IMR-90 (cell line): Measurements from ENCODE around the gene LIN7C. TPM values are rescaled to one million over a fixed set of nuclear protein-coding genes. Genes with fewer than 3 reads are reported as not detected.

Experiments
- ATAC-seq: fragments of 200-7000 bp; cut with Tn5 transposase; 2 replicates; pipeline ENCODE4 v1.9.1; 2020; ENCODE audit warnings: low read depth, mild to moderate bottlenecking, moderate library complexity
- BruUV-seq: library from RNA; stranded (reverse); fragments of 400-500 nt; replicated peaks from 2 replicates; lab custom pipeline; 2021; lab: Mats Ljungman, UMichigan
- CTCF ChIA-PET: fragments of 300-600 bp; formaldehyde crosslinking; extraction: SDS; loops from one replicate; lab custom pipeline; 2021; ENCODE audit warnings: antibody characterized with exemption; lab: Yijun Ruan, JAX
- POLR2A ChIA-PET: fragments of 300-600 bp; sonication (Branson Sonifier 250); formaldehyde crosslinking; loops from one replicate; lab custom pipeline; 2022; ENCODE audit warnings: antibody characterized with exemption; ENCODE audit not compliant: unreplicated experiment; lab: Charles Lee
- DNase-seq: peaks from one replicate; pipeline ENCODE4 v3.0.0; 2013
- H2AFZ ChIP-seq: replicated peaks from 2 replicates; pipeline ENCODE3; 2013; ENCODE audit warnings: low read length, mild to moderate bottlenecking; ENCODE audit not compliant: poor library complexity
- H2AK5ac ChIP-seq: 2 replicates; pipeline ENCODE4 v1.6.1; 2013; ENCODE audit warnings: low read depth, low read length, inconsistent platforms
- H2AK9ac ChIP-seq: replicated peaks from 2 replicates; pipeline ENCODE3; 2013; ENCODE audit warnings: mild to moderate bottlenecking, low read depth, low read length, moderate library complexity; ENCODE audit not compliant: poor library complexity
- H2BK120ac ChIP-seq: 2 replicates; pipeline ENCODE4 v1.6.1; 2013; ENCODE audit warnings: low read depth, low read length, inconsistent platforms
- H2BK15ac ChIP-seq: 3 replicates; pipeline ENCODE4 v1.6.1; 2013; ENCODE audit warnings: low read depth, low read length, inconsistent platforms
- H2BK20ac ChIP-seq: 2 replicates; pipeline ENCODE4 v1.6.1; 2013; ENCODE audit warnings: low read depth, mild to moderate bottlenecking, inconsistent platforms, low read length, moderate library complexity
- H2BK5ac ChIP-seq: 2 replicates; pipeline ENCODE4 v1.6.1; 2013; ENCODE audit warnings: mild to moderate bottlenecking, low read depth, low read length, inconsistent platforms; ENCODE audit not compliant: poor library complexity, severe bottlenecking
- H3K14ac ChIP-seq: replicated peaks from 2 replicates; pipeline ENCODE4 v1.6.1; 2013; ENCODE audit warnings: low read depth, low read length, inconsistent platforms
- H3K18ac ChIP-seq: 2 replicates; pipeline ENCODE4 v1.6.1; 2013; ENCODE audit warnings: low read depth, low read length, control low read depth
- H3K23ac ChIP-seq: 2 replicates; pipeline ENCODE4 v1.6.1; 2013; ENCODE audit warnings: low read depth, low read length, inconsistent platforms
- H3K27ac ChIP-seq: 2 replicates; pipeline ENCODE4 v1.5.1; 2013; ENCODE audit warnings: mild to moderate bottlenecking, control low read depth, low read length; ENCODE audit not compliant: insufficient read depth
- H3K27me3 ChIP-seq: 2 replicates; pipeline ENCODE4 v1.6.1; 2013; ENCODE audit warnings: low read length; ENCODE audit not compliant: control insufficient read depth, insufficient read depth
- H3K36me3 ChIP-seq: 2 replicates; pipeline ENCODE4 v1.6.1; 2013; ENCODE audit warnings: low read length, mixed read lengths; ENCODE audit not compliant: control insufficient read depth, insufficient read depth
- H3K4ac ChIP-seq: 2 replicates; pipeline ENCODE4 v1.6.1; 2013; ENCODE audit warnings: low read depth, low read length, inconsistent platforms
- H3K4me1 ChIP-seq: 2 replicates; pipeline ENCODE4 v1.6.1; 2013; ENCODE audit warnings: low read length, mixed read lengths; ENCODE audit not compliant: control insufficient read depth, insufficient read depth
- H3K4me2 ChIP-seq: 2 replicates; pipeline ENCODE4 v1.6.1; 2013; ENCODE audit warnings: low read depth, mild to moderate bottlenecking, control low read depth, low read length, moderate library complexity
- H3K4me3 ChIP-seq: 2 replicates; pipeline ENCODE4 v1.5.1; 2013; ENCODE audit warnings: low read depth, mild to moderate bottlenecking, control low read depth, low read length, moderate library complexity; ENCODE audit not compliant: insufficient read depth
- H3K56ac ChIP-seq: 2 replicates; pipeline ENCODE4 v1.6.1; 2013; ENCODE audit warnings: low read length, inconsistent platforms; ENCODE audit not compliant: insufficient read depth; ENCODE audit errors: extremely low read depth
- H3K79me1 ChIP-seq, 2 experiments: 2 replicates each; pipeline ENCODE4 v1.6.1; 2013; ENCODE audit warnings: low read length in 2 of 2, inconsistent platforms in 1 of 2, low read depth in 1 of 2
- H3K9ac ChIP-seq: 2 replicates; pipeline ENCODE4 v1.6.1; 2013; ENCODE audit warnings: low read depth, low read length, control low read depth
- H3K9me1 ChIP-seq: 2 replicates; pipeline ENCODE4 v1.6.1; 2013; ENCODE audit warnings: low read length, inconsistent platforms; ENCODE audit not compliant: insufficient read depth
- H3K9me3 ChIP-seq: 2 replicates; pipeline ENCODE4 v1.6.1; 2013; ENCODE audit warnings: low read length; ENCODE audit not compliant: control insufficient read depth, insufficient read depth
- H4K20me1 ChIP-seq: 2 replicates; pipeline ENCODE4 v1.6.1; 2013; ENCODE audit warnings: low read length, inconsistent platforms; ENCODE audit not compliant: insufficient read depth
- H4K5ac ChIP-seq: 2 replicates; pipeline ENCODE4 v1.6.1; 2013; ENCODE audit warnings: mild to moderate bottlenecking, low read depth, low read length, control low read depth
- H4K8ac ChIP-seq, 2 experiments: 2 replicates each; pipeline ENCODE4 v1.6.1; 2013; ENCODE audit warnings: low read depth in 2 of 2, low read length in 2 of 2, control low read depth in 1 of 2, inconsistent platforms in 1 of 2
- H4K91ac ChIP-seq: 2 replicates; pipeline ENCODE4 v1.6.1; 2013; ENCODE audit warnings: low read depth, low read length, inconsistent platforms; ENCODE audit not compliant: insufficient read depth
- BHLHE40 ChIP-seq: fragments of 150-350 bp; IDR thresholded peaks from 2 replicates; pipeline ENCODE4 v1.6.1; 2016; ENCODE audit warnings: mild to moderate bottlenecking, low read depth, low read length
- CHD1 ChIP-seq: IDR thresholded peaks from 2 replicates; pipeline ENCODE4 v1.6.1; 2012; ENCODE audit warnings: low read depth, low read length, improper control_type of control experiment
- RAD21 ChIP-seq: IDR thresholded peaks from 2 replicates; pipeline ENCODE4 v1.6.1; 2012; ENCODE audit warnings: low read length, improper control_type of control experiment
- SMC3 ChIP-seq: fragments of 150-350 bp; IDR thresholded peaks from 2 replicates; pipeline ENCODE4 v1.6.1; 2016; ENCODE audit warnings: low read depth, mild to moderate bottlenecking, antibody characterized with exemption, low read length, moderate library complexity
- WGBS, 2 experiments: methylation state at CpG; one replicate each; pipeline versions ENCODE4 v1.1.5 to v1.1.7; 2013; ENCODE audit warnings: missing lambda C conversion rate in 2 of 2; ENCODE audit not compliant: insufficient read length in 1 of 2; ENCODE audit errors: extremely low coverage in 2 of 2; 5-methylcytosine and 5-hydroxymethylcytosine counted together
- dilution Hi-C: fragments of 300-500 bp; cut with HindIII; formaldehyde crosslinking; loops from one replicate; pipeline ENCODE4 v1.14.3; 2018; ENCODE audit warnings: low sequenced_read_pairs; ENCODE audit not compliant: unreplicated experiment
- in situ Hi-C: fragments of 300-500 bp; cut with MboI; formaldehyde crosslinking; loops from 3 replicates; pipeline ENCODE4 v1.14.3; 2019; ENCODE audit warnings: low sequenced_read_pairs, inconsistent platforms, mixed read lengths
- intact Hi-C: fragments of 100-400 bp; cut with micrococcal nuclease; formaldehyde crosslinking; loops from 2 replicates; pipeline ENCODE4 v1.10.0; 2022
- polyA plus RNA-seq, 3 experiments: library from polyadenylated mRNA; depleted of rRNA; stranded (reverse); fragments of >200 nt; gene quantifications; 2 replicates each; pipeline ENCODE4 v1.2.3, GENCODE V29; 2012; ENCODE audit warnings: low replicate concordance in 1 of 3
- total RNA-seq: library from RNA; depleted of rRNA; stranded (reverse); fragments of >200 nt; gene quantifications from 2 replicates; pipeline ENCODE4 v1.2.3, GENCODE V29; 2012
- TF ChIP-seq, protein P1 (sequence below): fragments of 150-350 bp; IDR thresholded peaks from 2 replicates; pipeline ENCODE4 v1.6.1; 2016; ENCODE audit warnings: low read depth, mild to moderate bottlenecking, low read length, moderate library complexity, borderline replicate concordance
- TF ChIP-seq, protein P2 (sequence below): fragments of 150-350 bp; IDR thresholded peaks from 2 replicates; pipeline ENCODE4 v1.6.1; 2017; ENCODE audit warnings: mild to moderate bottlenecking, antibody characterized with exemption, low read length, low read depth

LIN7C gene
- total and polyA plus RNA-seq, 2 of the 4 experiments (the other 2 are of a cell fraction): 12.2 to 25.5 TPM

DNA sequence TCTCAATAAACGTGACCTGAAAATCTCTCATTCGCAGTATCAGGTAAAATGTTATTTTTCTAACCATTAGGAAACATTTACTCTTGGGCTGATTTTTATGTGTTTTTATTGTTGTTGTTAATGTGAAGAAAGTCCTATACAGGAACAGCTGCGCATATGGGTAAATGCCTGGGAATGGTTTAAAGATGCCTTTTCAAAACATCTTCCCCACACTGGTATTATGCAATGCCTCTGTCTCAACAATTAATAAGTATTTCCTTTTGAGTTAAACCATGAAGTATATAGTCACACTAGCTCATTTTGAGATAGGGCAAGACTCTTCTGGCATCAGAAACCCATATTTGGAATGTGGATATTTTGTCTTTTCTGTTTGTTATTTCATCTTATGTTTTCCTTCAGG, 13.7 kb upstream of the LIN7C start:
- H4K20me1 ChIP-seq: no peaks in the 10 kb centered on the region
- no peak overlapping the region for H2AFZ ChIP-seq
- no peaks in the 10 kb centered on the region for H3K9me1 ChIP-seq
- no peak overlapping the region for H3K4me2 ChIP-seq
- no peaks in the 10 kb centered on the region for H3K4me1 ChIP-seq
- BruUV-seq: no TSS peak
- in situ Hi-C loops: loop anchor here (25.0 kb wide), 1 partner anchor 1817 kb away; no protein-coding TSS in a partner anchor
- ChIA-PET POLR2A (no interaction called here), CTCF (no interaction called here)
- H2BK15ac ChIP-seq: no peak overlapping the region
- H3K18ac ChIP-seq: no peak overlapping the region
- H4K91ac ChIP-seq: no peak overlapping the region
- ATAC-seq: no peak
- dilution Hi-C loops: no loop called here
- H3K4ac ChIP-seq: no peak overlapping the region
- no peak overlapping the region for H4K5ac ChIP-seq
- H3K36me3 ChIP-seq: no peaks in the 10 kb centered on the region
- H3K27me3 ChIP-seq: no peaks in the 10 kb centered on the region
- no peak overlapping the region for H3K9ac ChIP-seq
- no peaks in the 10 kb centered on the region; a peak in 1 of 4 replicates for H3K79me1 ChIP-seq
- no peak overlapping the region for H3K27ac ChIP-seq
- H3K4me3 ChIP-seq: no peak overlapping the region
- H3K23ac ChIP-seq: no peak overlapping the region
- no peak overlapping the region for H2AK5ac ChIP-seq
- no peak overlapping the region for H2BK120ac ChIP-seq
- H3K56ac ChIP-seq: no peak overlapping the region
- intact Hi-C loops: no loop called here
- no peak overlapping the region for H2BK20ac ChIP-seq
- no CpG with 5 or more reads among the region's 3 CpGs for WGBS, 2 experiments
- no peaks in the 10 kb centered on the region for H3K9me3 ChIP-seq
- TF ChIP-seq, protein P1, sequence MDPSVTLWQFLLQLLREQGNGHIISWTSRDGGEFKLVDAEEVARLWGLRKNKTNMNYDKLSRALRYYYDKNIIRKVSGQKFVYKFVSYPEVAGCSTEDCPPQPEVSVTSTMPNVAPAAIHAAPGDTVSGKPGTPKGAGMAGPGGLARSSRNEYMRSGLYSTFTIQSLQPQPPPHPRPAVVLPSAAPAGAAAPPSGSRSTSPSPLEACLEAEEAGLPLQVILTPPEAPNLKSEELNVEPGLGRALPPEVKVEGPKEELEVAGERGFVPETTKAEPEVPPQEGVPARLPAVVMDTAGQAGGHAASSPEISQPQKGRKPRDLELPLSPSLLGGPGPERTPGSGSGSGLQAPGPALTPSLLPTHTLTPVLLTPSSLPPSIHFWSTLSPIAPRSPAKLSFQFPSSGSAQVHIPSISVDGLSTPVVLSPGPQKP: no peak
- TF ChIP-seq BHLHE40: no peak
- TF ChIP-seq SMC3: no peak
- TF ChIP-seq, protein P2, sequence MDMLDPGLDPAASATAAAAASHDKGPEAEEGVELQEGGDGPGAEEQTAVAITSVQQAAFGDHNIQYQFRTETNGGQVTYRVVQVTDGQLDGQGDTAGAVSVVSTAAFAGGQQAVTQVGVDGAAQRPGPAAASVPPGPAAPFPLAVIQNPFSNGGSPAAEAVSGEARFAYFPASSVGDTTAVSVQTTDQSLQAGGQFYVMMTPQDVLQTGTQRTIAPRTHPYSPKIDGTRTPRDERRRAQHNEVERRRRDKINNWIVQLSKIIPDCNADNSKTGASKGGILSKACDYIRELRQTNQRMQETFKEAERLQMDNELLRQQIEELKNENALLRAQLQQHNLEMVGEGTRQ: no peak
- TF ChIP-seq RAD21: no peak
- no peak for TF ChIP-seq CHD1
- H3K14ac ChIP-seq: no peak overlapping the region
- H2BK5ac ChIP-seq: no peak overlapping the region
- no peak overlapping the region for H2AK9ac ChIP-seq
- DNase-seq: no peak
- H4K8ac ChIP-seq: no peak overlapping the region
